Measurements from ENCODE around the gene IQSEC3. TPM values are rescaled to one million over a fixed set of nuclear protein-coding genes. Genes with fewer than 3 reads are reported as not detected.

The IQSEC3 gene
- total and polyA plus RNA-seq, 8 donors, result 0.64 to 8.4 (median 6.0) TPM

GRCh38 chr12:175250-175649, 108.7 kb downstream of the IQSEC3 start:
- Histone ChIP-seq H3K36me3 (no peaks in the 10 kb centered on the region), H3K4me3 (no peak overlapping the region), H3K27ac (no peak overlapping the region), H3K27me3 (peaks cover 0 to 55% of the 10 kb centered on the region in 2 donors), H3K9me3 (no peaks in the 10 kb centered on the region), H3K4me1 (no peaks in the 10 kb centered on the region)
- intact Hi-C loops (cut with DNase I), result no loop called here
- DNase-seq (peak in 2 of 4 donors; percentile 51 to 67), ATAC-seq (peak; percentile 23)
- no peak for TF ChIP-seq CTCF (IDR thresholded peaks at IDR 0.05)

GRCh38 chr12:175759-176158, 109.2 kb downstream of the IQSEC3 start:
- Histone ChIP-seq H3K27ac (no peak overlapping the region), H3K9me3 (no peaks in the 10 kb centered on the region), H3K36me3 (no peaks in the 10 kb centered on the region), H3K4me1 (peaks cover 0 to 4% of the 10 kb centered on the region in 2 donors), H3K27me3 (peaks cover 0 to 52% of the 10 kb centered on the region in 2 donors), H3K4me3 (no peak overlapping the region)
- no peak for TF ChIP-seq CTCF (IDR thresholded peaks at IDR 0.05)
- intact Hi-C loops (cut with DNase I), result no loop called here
- no peak for ATAC-seq
- DNase-seq, result peak in 1 of 4 donors; percentile 50

- intact Hi-C loops (cut with DNase I), result no loop called here
- H3K27me3 ChIP-seq, result peaks cover 0 to 46% of the 10 kb centered on the region in 2 donors
- peaks cover 0 to 6% of the 10 kb centered on the region in 2 donors for H3K4me1 ChIP-seq
- H3K9me3 ChIP-seq, result no peaks in the 10 kb centered on the region
- no peaks in the 10 kb centered on the region for H3K36me3 ChIP-seq
- no peak for TF ChIP-seq CTCF (IDR thresholded peaks at IDR 0.05)
- ATAC-seq (no peak), DNase-seq (peak in 1 of 4 donors; percentile 67)
- H3K4me3 ChIP-seq, result no peak overlapping the region
- no peak overlapping the region for H3K27ac ChIP-seq
These were observed 110.0 kb downstream of the IQSEC3 start for GRCh38 chr12:176321-177181.

- no peaks in the 10 kb centered on the region for H3K36me3 ChIP-seq
- DNase-seq (peak in 1 of 4 donors; percentile 67), ATAC-seq (no peak)
- no peaks in the 10 kb centered on the region for H3K9me3 ChIP-seq
- peaks cover 0 to 6% of the 10 kb centered on the region in 2 donors for H3K4me1 ChIP-seq
- H3K27ac ChIP-seq, result no peak overlapping the region
- H3K4me3 ChIP-seq, result no peak overlapping the region
- peaks cover 0 to 37% of the 10 kb centered on the region in 2 donors for H3K27me3 ChIP-seq
- intact Hi-C loops (cut with DNase I), result no loop called here
- TF ChIP-seq CTCF (IDR thresholded peaks at IDR 0.05), result no peak
These were observed 110.9 kb downstream of the IQSEC3 start for GRCh38 chr12:177336-177979.
